ENCODE results near the gene PSTPIP1. TPM values are rescaled to one million over a fixed set of nuclear protein-coding genes. Genes with fewer than 3 reads are reported as not detected.

Gene PSTPIP1
- total and polyA plus RNA-seq, 2 of the 13 experiments (the other 11 are each of a cell fraction or from before 2014, with no cell fraction given): 4.4 to 8.7 TPM

GRCh38 chr15:77030048-77030927 lies 35.4 kb downstream of the PSTPIP1 start (continued):
- TF ChIP-seq ZFY (CRISPR knock-in tag; IDR thresholded peaks at IDR 0.05) (peak; percentile 58), BRD4 (CRISPR knock-in tag; IDR thresholded peaks at IDR 0.05) (0 out of 2 replicates have a peak, but pooled peaks have one; percentile 36), FOXC1 (CRISPR knock-in tag; IDR thresholded peaks at IDR 0.05; ENCODE audit: borderline replicate concordance) (no peak), ZNF30 (CRISPR knock-in tag; IDR thresholded peaks at IDR 0.05) (0 out of 2 replicates have a peak, but pooled peaks have one; percentile 25), PCBP1 (IDR thresholded peaks at IDR 0.05; ENCODE audit: borderline replicate concordance, low read depth, low read length) (0 out of 2 replicates have a peak, but pooled peaks have one; percentile 1), TRAFD1 (CRISPR knock-in tag; IDR thresholded peaks at IDR 0.05; ENCODE audit: borderline replicate concordance) (0 out of 2 replicates have a peak, but pooled peaks have one; percentile 32), TAF1 (CRISPR knock-in tag; IDR thresholded peaks at IDR 0.05) (peak; percentile 13; the same call in 1 of the 2 replicates), BORCS8-MEF2B (CRISPR knock-in tag; IDR thresholded peaks at IDR 0.05) (0 out of 2 replicates have a peak, but pooled peaks have one; percentile 16), ZNF263 (CRISPR knock-in tag; IDR thresholded peaks at IDR 0.05) (peak; percentile 69; the same call in 1 of the 2 replicates), ZNF800 (CRISPR knock-in tag; IDR thresholded peaks at IDR 0.05) (no peak), ZNF292 (CRISPR knock-in tag; IDR thresholded peaks at IDR 0.05; ENCODE audit: borderline replicate concordance, low read depth) (0 out of 2 replicates have a peak, but pooled peaks have one; percentile 24), ZNF558 (CRISPR knock-in tag; IDR thresholded peaks at IDR 0.05; ENCODE audit: borderline replicate concordance) (no peak), ZFP91 (CRISPR knock-in tag; IDR thresholded peaks at IDR 0.05; ENCODE audit: borderline replicate concordance) (peak; percentile 42; the same call in 1 of the 2 replicates), KDM5B (CRISPR knock-in tag; IDR thresholded peaks at IDR 0.05; ENCODE audit: borderline replicate concordance) (0 out of 2 replicates have a peak, but pooled peaks have one; percentile 11)

Measured in HepG2 (cell line).